HG03175 (cell line): ENCODE data around the gene TTC17.
"Not testable (repeated sequence)": the region's sequence is repeated elsewhere in the genome, so short reads cannot be mapped to it uniquely, and the experiment has no call there.

ENCODE experiments used
- ATAC-seq: cut with Tn5 transposase; IDR thresholded peaks from one replicate; pipeline ENCODE4 v1.9.1; 2021; ENCODE audit warnings: mild to moderate bottlenecking, moderate library complexity; ENCODE audit not compliant: unreplicated experiment

The TTC17 gene

GRCh38 chr11:43358801-43359421 is at the start of gene TTC17:
TSS of gene TTC17 (plus strand) at chr11:43358920. CDS start at chr11:43358955, 35 bp downstream.
- ATAC-seq = peak; percentile 93

DNA sequence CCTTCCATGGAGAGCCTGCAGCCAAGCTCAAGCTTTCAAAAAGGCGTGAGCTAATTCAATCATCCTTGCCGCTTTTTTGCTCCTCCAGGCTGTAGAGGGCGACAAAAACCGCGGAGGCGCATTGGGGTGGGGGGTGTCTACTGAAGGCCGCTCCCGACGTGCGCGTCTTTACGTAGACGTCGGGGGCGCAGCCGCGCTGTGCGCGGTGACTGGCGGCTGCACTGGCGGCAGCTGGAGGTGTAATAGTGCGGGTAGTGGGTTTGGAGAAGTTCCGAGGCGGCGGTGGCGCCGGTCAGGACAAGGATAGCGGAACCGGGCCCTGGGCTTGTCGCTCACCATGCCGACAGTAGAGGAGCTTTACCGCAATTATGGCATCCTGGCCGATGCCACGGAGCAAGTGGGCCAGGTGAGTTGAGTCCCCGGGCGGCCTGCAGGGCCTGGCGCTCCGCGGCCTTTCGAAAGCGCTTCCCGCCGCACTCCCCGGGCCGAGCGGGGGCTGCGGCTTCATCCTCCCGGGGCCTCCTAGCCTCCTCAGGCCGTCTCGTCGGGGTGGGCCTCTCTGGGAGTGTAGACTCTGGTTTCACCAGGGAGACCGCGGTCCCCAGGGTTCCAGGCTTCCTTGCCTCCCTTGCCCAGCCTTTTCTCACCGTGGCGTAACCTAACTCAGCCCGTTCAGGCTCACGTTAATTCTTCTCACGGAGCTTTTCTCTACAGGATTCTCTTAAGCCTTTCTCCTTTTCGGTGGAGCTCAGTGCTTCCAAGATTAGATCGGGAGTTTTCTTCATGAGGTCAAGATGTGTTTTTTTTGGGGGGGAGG is 46.7 kb upstream of the TTC17 start, which contains the start of gene API5:
TSS of gene API5 (plus strand) at position 206 of the 817 bp plus-strand sequence. CDS start at position 338, 132 bp downstream.
- peak; percentile 97 for ATAC-seq

DNA sequence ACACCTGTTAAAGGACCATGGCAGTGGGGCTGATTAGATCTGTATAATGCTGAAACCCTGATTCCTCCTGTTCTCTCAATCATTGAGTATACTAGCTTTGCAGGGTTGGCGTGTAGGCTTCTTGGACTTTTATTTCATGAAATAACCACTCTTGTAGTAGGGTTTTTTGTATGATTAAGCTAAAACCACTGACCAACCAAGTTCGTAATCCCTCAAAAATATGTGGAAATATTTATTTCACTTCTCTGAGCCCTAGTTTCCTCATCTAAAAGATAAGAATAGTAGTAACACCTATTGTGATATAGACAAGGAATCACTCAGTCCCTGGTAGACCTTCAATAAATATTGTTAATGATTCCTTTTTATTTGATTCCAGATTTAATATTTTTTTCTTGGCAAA is 42.8 kb upstream of the TTC17 start:
- ATAC-seq = no peak

DNA sequence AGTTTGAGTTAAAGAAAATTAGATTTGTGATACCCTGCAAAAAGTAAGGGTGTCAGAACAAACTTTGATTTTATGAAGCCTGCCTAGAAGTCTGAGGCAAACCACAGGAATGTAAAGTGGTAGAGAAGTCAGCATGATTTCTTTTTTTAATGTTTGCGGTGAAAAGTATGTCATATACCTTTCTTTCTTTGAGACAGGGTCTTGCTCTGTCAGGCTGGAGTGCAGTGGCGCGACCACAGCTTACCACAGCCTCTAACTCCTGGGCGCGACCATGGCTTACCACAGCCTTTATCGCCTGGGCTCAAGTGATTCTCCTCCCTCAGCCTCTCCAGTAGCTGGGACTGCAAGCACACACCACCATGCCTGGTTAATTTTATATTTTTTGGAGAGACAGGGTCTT is 42.3 kb upstream of the TTC17 start:
- no peak for ATAC-seq

- ATAC-seq = no peak
These were observed 30.7 kb upstream of the TTC17 start for GRCh38 chr11:43327987-43328386.

DNA sequence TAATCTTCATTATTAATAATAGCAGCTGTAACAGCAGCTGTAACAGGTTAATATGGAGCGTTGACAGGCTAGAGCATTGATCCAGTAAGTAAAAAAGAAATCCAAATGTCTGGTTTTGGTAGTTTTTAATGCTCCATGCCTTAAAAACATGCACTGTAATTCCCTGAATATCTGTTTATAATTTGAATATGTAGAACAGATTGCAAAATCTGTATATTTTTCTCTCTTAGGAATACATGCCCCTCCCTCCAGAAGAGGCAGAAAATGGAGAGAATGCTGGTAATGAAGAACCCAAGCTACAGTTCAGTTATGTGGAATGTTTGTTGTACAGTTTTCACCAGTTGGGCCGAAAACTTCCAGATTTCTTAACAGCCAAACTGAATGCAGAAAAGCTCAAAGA is 30.2 kb upstream of the TTC17 start:
- ATAC-seq = no peak

GRCh38 chr11:43341159-43341558 is 17.6 kb upstream of the TTC17 start:
- ATAC-seq = no peak

- not testable (repeated sequence) for ATAC-seq
These were observed 7.3 kb upstream of the TTC17 start for GRCh38 chr11:43351426-43351825.

DNA sequence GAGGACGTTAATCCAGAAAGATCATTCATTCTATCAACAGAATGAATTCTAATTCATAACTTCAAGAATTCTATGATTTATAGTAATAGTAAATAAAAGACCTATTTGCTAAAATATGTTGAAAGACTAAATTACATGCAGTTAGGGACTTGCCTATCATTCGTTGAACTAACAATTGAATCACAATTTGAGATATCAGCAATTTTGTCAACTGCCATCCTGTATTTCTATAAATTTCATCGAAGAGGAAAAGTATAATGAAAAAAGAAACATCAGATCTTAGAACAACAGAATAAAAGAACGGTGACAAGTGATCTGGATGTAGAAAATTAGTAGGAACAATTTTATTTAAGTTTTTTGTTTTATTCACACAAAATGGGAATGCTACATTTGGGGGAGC is 4.4 kb upstream of the TTC17 start:
- no peak for ATAC-seq

DNA sequence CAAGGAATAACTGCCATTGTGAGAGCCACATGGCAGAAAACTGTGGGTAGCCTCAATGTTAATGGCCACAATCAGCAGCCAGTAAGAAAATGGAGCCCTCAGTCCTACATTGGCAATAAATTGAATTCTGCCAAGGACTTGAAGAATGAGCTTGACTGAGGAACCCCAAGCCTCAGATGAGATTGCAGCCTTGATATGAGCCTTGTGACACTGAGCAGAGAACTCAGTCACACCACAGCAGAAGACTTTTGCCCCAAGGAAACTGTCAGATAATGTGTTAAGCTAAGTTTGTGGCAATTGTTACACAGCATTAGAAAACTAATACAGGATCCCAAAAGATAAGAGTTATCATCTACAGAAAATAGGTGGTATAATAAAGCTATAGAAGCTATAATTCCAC is 2.4 kb upstream of the TTC17 start:
- ATAC-seq = no peak

GRCh38 chr11:43358279-43358800 is 380 bp upstream of the TTC17 start:
- ATAC-seq = no peak

DNA sequence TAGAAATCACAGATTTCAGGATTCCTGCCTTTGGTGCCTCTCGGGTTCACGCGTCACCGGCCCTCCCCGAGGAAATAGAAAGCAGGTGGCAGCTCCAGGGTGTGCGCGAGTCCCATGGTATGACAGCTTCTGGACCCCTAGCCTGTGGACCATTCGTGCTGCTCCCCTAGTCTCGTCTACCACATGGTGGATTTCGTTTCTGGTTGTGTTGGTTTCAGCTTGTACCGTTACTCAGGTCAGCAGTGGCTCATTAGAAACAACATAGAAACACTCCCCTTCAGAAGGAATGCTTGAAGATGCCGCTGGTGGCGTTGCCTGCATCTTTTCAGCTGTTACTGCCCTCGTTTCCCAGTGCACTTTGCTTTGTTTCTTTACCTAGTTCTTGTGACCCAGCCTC is 700 bp downstream of the TTC17 start:
- peak; percentile 51 for ATAC-seq

GRCh38 chr11:43360361-43361032 is 1.8 kb downstream of the TTC17 start:
- ATAC-seq = no peak

- no peak for ATAC-seq
These were observed 8.0 kb downstream of the TTC17 start for GRCh38 chr11:43366677-43367076.

GRCh38 chr11:43367382-43368178 is 8.9 kb downstream of the TTC17 start:
- no peak for ATAC-seq

DNA sequence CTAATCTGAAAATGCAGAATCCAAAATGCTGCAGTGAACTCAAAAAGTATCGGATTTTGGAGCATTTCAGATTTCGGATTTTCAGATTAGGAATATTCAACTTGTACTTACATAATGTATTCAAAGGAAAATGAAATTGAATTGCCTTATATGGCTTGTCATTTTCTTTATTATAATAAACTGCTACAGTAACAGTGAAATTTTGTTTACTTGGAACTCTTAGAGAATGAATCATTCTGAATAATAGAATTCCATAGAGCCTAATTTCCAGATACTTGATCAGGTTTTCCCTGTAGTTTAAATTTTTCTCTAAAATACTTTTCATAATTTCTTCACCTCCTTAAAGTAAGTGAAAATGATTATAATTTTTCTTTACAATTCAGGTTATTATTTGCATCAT is 17.3 kb downstream of the TTC17 start:
- no peak for ATAC-seq

- no peak for ATAC-seq
These were observed 17.9 kb downstream of the TTC17 start for GRCh38 chr11:43376594-43376993.

GRCh38 chr11:43377389-43377788 is 18.7 kb downstream of the TTC17 start:
- no peak for ATAC-seq

DNA sequence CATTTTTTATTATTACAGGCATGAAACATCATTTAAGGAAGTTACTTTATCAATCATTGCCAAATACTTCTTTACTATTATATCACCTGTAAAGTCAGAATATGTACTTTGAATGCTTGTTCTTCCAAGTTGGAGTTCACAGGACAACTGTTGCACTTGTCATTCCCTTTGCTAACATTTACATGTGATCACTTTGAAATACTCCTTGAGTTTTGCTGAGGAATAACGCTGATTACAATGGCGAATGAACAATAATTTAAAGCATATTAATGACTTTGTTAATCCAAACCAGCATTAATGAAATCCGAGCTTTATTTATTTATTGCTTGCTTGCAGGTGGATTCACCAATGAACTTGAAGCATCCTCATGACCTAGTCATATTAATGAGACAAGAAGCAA is 20.2 kb downstream of the TTC17 start:
- ATAC-seq = no peak

GRCh38 chr11:43381802-43382201 is 23.1 kb downstream of the TTC17 start:
- ATAC-seq = no peak

- no peak for ATAC-seq
These were observed 23.9 kb downstream of the TTC17 start for GRCh38 chr11:43382614-43383013.
